ENCODE data around the gene GATA1.
"Not testable (repeated sequence)": the region's sequence is repeated elsewhere in the genome, so short reads cannot be mapped to it uniquely, and the experiment has no call there.

Gene GATA1

DNA sequence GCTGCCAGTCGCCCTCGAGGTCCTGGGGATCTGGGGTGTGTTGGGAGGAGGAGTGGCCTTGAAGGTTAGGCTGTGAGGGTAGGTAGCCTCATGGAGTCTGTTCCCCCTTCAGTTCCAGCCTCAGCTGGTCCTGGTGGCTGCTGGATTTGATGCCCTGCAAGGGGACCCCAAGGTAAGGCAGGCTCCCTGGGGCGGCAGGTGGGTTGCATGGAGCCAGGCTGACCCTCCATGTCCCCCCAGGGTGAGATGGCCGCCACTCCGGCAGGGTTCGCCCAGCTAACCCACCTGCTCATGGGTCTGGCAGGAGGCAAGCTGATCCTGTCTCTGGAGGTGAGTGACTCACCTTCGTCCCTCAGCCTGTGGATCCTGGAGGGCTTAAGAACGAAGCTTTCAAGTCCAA is 28.3 kb downstream of the GATA1 start:
- no peak for DNase-seq (ENCODE audit: low spot score)

DNA sequence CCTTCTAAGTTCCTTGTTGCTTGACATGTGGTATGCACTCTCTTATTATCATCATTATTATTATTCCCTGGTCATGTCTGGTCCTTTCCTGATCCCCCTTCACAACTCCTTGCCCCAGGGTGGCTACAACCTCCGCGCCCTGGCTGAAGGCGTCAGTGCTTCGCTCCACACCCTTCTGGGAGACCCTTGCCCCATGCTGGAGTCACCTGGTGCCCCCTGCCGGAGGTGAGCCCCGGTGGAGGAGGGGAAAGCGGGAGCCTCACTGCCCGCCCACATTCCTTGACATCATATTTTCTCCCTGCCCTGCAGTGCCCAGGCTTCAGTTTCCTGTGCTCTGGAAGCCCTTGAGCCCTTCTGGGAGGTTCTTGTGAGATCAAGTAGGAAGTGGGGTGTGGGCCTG is 28.9 kb downstream of the GATA1 start:
- no peak for DNase-seq (ENCODE audit: low spot score)

DNA sequence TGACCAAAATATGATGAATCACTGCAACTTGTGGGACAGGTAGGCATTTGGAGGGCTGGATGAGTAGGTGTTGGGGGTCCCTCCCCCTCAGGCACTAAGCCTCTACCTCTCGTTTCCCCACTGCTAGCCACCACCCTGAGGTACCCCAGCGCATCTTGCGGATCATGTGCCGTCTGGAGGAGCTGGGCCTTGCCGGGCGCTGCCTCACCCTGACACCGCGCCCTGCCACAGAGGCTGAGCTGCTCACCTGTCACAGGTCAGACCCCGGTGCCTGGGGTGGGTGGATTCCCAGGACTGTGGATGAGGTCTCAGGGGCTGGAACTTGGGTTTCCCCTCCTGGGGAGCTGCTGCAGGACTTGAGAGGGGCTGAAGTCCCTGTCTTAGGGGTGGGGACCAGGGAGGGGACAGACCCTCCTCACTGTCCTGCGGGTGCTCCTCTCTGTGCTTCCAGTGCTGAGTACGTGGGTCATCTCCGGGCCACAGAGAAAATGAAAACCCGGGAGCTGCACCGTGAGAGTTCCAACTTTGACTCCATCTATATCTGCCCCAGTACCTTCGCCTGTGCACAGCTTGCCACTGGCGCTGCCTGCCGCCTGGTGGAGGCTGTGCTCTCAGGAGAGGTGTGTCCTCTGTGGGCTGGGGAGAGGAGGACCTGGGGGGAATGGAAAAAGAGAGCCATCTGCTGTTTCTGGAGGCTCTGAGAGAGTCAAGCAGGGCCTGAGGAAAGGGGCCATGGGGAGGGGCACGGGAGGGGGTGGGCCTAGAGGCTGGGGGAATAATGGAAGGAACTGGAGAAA is 29.8 kb downstream of the GATA1 start:
- DNase-seq (ENCODE audit: low spot score): no peak

DNA sequence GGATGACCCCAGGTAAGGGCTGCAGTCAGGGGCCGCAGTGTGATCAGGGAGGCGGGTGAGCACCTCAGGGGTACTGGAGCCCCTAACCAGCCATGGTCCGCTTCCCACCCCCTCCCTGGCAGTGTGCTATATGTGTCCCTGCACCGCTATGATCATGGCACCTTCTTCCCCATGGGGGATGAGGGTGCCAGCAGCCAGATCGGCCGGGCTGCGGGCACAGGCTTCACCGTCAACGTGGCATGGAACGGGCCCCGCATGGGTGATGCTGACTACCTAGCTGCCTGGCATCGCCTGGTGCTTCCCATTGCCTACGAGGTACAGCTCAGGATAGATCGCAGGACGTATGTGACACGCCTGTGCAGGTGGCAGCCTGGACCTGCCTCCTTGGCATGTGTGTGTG is 31.7 kb downstream of the GATA1 start:
- DNase-seq (ENCODE audit: low spot score): no peak

DNA sequence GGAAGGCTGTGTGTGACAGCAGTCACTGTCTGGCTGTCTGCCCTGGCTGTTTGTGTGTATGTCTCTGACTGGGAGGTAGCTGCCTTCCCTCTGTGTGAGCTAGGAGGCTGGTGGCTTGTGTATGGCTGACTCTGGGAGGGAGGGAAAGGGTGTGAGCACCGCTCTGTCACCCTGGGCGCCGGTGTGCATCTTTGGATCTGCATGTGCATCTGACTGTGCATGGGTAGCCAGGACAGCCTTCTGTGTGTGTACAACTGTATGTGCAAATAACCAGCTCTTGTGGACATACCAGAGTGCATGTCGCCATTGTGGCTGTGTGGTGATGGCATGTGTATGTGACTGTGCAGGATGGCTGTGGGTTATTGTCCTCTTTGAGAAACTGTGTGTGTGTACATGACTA is 32.5 kb downstream of the GATA1 start:
- DNase-seq (ENCODE audit: low spot score): no peak

DNA sequence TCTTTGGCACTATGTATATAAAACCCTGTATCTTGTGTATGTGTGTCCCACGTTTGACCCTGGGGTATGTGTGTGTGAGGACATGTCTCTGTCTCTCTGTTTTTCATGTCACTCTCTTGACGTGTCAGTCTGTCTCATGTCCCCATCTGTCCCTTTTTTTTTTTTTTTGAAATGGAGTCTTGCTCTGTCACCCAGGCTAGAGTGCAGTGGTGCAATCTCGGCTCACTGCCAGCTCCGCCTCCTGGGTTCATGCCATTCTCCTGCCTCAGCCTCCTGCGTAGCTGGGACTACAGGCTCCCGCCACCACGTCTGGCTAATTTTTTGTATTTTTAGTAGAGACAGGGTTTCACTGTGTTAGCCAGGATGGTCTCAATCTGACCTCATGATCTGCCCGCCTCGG is 33.0 kb downstream of the GATA1 start:
- not testable (repeated sequence) for DNase-seq (ENCODE audit: low spot score)

DNA sequence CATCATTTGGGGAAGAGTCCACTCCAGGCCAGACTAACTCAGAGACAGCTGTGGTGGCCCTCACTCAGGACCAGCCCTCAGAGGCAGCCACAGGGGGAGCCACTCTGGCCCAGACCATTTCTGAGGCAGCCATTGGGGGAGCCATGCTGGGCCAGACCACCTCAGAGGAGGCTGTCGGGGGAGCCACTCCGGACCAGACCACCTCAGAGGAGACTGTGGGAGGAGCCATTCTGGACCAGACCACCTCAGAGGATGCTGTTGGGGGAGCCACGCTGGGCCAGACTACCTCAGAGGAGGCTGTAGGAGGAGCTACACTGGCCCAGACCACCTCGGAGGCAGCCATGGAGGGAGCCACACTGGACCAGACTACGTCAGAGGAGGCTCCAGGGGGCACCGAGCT is 36.7 kb downstream of the GATA1 start:
- no peak for DNase-seq (ENCODE audit: low spot score)

DNA sequence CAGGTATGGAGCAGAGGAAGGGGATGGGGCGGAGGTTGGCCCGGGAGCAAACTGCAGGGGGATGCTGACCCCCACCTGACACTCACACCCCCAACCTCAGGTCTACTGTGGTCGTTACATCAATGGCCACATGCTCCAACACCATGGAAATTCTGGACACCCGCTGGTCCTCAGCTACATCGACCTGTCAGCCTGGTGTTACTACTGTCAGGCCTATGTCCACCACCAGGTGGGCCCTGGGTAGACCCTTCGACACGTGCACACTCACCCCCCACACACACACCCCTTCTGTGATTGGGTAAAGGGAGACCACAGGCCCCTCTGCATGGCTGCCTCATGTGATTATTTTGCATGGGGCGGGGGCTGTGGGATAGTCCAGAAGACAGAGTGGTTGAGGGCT is 37.7 kb downstream of the GATA1 start:
- no peak for DNase-seq (ENCODE audit: low spot score)

DNA sequence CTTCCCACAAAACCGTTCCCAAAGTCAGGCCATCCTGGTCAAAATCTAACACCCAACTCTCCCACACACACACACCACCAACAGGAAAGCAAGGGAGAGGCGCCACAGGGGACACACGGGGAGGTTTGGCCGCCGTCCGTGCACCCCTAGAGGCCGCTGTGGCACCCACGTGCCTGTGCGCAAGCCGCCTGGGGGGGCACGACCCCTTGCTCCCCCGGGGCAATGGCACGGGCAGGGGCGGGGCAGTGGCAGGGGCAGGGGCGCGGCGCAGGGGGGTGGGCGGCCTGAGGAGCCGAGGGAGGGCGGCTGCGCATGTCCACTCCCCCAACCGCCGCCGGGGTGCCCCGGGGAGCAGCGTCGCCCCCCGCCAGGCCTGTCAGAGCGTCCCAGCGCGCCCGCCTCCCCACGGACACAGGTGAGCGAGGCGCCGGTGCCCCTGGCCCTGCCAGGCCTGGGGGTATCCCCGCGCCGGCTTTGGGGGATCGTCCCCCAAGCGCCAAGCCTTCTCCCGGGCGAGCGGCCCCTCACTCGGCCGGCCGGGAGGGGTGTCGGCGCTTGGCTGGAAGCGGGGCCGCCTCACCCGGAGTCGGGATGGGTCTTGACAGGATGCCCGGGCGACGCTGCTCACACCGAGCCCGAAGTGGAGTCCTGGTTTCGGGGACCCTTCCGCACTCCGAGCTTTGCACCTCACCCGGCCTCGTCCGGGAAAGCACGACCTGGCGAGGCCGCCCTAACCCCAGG is 39.9 kb downstream of the GATA1 start, which contains the start of gene ERAS:
TSS of gene ERAS (plus strand) at position 379 of the 741 bp plus-strand sequence. CDS start 2,611 bp downstream, outside the sequence.
- DNase-seq (ENCODE audit: low spot score): no peak

DNA sequence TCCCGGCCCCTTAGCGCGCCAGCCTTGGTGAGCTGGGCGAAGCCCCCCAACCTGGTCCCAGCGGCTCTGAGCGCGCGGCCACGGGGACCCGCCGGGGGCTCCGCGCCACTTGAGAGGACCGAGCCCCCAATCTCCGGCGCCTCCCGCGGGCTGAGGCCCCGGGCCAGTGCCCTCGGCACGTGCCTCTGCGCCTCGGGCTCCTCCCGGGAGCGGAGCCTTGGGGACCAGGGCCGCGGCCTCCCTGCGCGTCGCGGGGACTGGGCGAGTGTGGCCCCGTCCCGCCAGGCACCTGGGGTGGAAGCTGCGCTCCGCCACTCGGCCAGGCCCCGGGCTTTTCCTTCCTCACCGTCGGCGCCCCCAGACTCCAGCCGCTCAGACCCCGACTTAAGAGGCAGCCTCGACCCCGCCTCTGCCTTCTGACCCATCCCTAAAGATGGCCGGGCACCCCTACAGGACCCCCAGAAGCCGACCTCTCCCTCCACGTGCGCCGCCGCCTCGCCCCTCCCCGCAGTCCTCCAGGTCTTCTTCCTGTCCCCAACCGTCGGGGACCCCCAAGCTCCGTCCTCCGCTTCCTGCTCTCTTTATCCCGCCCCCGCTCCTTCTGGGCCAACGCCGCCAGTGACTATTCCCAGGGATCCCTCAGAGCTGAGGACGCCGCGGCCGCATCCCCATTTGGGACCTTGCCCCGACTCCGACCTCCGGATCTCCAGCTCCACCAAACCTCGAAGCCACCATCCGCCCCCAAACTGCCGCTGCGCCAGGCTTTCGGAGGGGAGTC is 40.7 kb downstream of the GATA1 start:
- DNase-seq (ENCODE audit: low spot score): no peak

DNA sequence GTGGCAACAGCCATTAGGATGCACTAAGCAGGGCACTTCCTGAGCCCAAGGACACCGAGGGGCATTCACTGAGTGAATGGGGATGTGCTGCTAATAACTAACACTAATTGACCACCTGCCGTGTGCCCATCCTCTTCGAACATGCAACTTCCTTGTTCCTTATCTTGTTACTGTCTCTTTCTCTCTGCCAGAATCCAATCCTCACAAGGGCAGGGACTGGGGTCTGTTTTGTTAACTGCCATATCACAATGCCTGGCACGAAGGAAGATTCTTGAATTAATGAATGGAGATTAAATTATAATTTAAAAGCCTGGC is 41.2 kb downstream of the GATA1 start:
- DNase-seq (ENCODE audit: low spot score): no peak

DNA sequence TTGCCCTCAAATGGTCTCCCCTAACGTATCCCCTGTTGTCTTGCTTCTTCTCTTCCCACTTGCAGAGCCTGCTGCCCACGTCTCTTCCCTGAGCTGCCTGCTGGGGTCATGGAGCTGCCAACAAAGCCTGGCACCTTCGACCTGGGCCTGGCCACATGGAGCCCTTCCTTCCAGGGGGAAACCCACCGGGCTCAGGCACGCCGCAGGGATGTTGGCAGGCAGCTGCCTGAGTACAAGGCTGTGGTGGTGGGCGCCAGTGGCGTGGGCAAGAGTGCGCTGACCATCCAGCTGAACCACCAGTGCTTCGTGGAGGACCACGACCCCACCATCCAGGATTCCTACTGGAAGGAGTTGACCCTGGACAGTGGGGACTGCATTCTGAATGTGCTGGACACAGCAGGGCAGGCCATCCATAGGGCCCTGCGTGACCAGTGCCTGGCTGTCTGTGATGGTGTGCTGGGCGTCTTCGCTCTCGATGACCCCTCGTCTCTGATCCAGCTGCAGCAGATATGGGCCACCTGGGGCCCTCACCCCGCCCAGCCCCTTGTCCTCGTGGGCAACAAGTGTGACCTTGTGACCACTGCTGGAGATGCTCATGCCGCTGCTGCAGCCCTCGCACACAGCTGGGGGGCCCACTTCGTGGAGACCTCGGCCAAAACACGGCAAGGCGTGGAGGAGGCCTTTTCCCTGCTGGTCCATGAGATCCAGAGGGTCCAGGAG is 42.8 kb downstream of the GATA1 start:
- no peak for DNase-seq (ENCODE audit: low spot score)

DNA sequence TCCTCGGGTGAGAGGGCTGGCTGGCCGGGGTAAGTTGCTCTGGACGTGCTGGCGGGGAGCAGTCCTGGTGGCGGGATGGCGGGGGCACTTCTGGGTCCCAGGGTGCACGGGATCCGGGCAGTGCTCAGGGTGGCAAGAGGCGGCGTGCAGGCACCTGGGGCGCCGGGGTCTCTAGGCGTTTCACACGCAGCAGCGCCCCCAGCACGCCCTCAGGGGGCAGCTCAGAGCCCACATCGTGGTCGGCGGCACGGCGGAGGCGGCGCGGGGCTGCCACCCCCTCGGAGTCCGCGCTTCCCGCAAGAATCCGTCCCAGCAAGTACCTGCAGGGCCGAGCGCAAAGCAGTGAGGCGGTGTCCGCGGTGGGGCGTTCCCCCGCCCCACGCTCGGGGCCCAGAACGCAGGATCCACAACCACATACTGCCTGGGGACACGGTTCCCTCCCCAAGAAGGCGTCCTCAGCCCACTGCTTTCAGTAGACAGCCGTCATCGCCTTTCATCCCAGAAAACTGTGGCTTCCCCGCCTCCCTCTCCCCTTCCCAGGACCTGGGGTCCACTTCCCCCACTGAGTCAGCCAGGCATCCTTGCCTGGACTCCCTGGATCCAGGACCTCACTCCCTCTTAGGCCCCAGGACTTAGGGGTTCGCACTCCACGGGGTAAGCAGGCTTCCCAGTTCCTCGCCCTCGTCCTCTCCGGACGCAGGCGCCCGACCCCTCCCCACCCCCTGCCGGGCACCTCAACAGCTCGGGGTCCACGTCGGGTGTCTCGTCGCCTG is 44.9 kb downstream of the GATA1 start:
- no peak for DNase-seq (ENCODE audit: low spot score)

DNA sequence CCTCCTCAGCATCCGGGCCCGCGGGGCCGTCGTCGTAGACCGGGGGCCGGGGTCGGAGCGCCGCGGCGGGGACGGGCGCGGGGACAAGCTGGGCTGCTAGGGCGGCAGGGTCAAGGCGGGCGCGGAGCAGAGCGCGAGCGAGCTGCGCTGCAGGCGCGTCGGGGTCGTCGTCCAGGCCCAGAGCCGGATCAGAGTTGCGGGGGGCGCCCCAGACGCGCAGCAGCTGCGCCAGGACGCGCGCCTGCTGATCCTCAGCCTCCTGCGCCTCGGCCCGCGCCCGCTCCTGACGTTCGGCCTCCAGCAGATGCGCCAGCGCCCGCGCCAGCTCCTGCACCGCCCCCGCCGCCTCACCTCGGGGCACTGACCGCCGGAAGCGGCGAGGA is 45.5 kb downstream of the GATA1 start:
- DNase-seq (ENCODE audit: low spot score): no peak

DNA sequence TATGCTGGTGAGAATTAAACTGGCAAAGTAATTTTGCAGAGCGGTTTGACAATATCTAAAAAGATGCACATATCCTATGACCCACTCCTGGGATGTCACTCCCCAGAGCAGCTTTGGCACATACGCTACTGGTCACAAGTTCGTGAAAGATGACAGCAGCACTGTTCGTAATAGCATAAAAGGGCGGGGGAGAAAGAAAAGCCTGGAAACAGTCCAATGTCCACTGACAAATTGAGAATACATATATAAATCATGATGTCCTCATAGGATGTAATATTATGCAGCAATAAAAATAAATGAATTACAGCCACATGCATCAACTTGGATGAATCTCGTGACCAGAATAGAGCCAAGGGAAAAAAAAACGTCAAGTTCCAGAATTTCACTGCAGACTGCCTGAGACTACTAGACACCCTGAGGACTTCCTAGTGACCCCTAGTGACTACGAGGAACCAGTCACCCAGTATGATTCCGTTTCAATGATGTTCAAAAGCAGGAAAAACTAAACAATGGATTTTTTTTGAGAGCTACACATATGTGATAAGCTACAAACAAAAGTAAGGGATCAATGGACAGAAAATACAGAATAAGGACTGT is 47.2 kb downstream of the GATA1 start:
- no peak for DNase-seq (ENCODE audit: low spot score)

DNA sequence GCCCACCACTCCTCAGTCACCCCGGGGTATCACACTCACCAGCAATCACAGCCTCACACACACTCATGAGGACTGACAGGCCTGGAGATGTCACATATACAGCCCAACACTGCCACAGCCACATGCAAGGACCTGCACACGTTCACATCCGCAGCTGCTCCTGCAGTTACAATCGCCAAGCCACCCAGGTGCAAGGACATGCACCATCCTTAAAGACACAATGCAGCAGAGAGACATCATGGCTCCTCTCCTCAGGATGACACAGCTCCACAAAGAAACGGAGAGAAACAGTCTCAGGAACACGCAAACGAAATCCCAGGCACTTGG is 48.0 kb downstream of the GATA1 start:
- no peak for DNase-seq (ENCODE audit: low spot score)

DNA sequence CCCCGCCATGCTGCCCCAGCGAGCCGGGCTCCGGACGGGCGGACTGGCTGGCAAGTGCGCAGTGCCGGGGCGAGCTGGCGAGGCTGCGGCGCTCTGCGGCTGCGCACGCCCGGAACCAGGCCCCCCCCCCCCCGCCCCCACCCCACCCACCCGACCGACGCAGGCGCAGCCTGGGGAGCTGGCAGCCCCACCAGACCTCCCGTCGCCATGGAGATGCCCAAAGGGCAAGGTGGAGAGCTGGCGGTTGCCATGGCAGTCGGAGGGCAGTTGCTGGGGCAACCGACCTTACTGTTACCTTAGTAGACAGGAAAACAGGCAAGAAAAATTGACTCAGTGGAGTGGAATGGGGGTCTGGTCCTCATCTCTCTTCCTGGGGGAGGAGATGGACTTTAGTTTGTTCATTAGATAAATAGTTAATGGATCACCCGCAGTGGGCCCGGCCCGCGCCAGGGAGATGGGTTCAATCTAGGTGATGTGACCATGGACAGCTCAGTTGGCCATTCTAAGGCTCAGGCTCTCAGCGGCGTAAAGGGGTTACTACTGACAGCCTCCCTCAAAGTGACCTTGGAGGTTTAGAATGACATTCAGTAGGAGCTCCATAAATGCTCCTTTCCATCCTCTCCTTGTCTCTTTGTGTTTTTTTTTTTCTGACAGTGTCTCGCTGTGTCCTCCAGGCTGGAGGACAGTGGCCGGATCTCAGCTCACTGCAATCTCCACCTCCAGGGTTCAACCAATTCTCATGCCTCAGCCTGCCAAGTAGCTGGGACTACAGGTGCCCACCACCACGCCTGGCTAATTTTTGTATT is 49.3 kb downstream of the GATA1 start, which contains the start of gene PCSK1N:
TSS of gene PCSK1N (minus strand) at position 87 of the 806 bp plus-strand sequence. CDS start at position 9, 78 bp downstream.
- peak; percentile 6 for DNase-seq (ENCODE audit: low spot score)

DNA sequence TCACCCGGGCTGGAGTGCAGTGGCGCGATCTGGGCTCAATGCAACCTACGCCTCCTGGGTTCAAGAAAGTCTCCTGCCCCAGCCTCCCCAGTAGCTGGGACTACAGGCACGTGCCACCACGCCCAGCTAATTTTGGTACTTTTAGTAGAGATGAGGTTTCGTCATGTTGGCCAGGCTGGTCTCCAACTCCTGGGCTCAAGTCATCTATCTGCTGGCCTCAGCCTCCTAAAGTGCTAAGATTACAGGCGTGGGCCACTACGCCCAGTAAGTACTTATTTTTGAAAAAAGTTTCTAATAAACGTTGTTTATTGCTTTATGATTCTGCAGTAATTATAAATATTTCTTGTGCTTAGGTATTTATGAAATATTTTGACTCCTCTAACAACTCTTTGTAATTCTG is 53.3 kb downstream of the GATA1 start:
- DNase-seq (ENCODE audit: low spot score): no peak
